Raji (cell line): ENCODE data around the gene BOC.

Source experiments
- POLR2A ChIP-seq: IDR thresholded peaks from 2 replicates; pipeline ENCODE4 v1.6.1; 2011; ENCODE audit warnings: low read depth, low read length, control low read depth; ENCODE audit not compliant: insufficient read depth

The BOC gene

DNA sequence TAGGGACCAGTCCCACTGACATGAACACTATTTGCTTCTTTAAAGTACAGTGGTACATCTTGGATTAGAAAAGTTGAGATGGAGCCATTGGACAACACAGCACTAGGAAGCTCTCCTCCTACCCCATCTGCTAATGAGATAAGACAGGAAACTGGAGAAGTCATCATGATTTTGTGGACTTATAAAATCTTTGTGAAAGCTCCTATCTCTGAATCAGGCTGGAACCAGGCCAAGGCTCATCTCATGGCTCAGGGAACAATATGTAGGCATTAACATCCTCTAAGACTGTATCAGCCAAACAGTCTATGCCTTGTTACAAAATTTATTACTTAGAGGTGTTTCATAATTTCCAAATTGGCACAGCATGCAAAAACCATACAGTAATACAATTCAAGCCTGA, 84.1 kb downstream of the BOC start:
- no peak for TF ChIP-seq POLR2A

DNA sequence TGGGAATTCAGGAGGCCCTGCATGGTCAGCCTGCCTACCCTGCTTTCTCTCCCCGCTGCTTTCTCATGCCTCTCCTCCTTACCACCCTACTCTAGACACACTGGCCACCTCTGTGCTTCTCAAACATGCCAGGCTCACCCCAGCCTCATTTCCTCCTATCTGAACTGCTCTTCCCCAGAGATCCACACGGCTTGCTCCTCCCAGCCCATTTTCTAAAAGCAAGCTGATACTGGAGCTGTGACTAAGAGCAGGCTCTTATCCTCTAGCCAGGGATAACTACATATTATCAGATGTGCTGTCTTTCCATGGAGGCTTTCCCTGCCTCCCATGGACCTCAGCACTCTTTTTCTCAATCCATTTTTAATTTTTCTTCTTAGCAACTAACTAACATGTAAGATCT, 85.9 kb downstream of the BOC start:
- no peak for TF ChIP-seq POLR2A

DNA sequence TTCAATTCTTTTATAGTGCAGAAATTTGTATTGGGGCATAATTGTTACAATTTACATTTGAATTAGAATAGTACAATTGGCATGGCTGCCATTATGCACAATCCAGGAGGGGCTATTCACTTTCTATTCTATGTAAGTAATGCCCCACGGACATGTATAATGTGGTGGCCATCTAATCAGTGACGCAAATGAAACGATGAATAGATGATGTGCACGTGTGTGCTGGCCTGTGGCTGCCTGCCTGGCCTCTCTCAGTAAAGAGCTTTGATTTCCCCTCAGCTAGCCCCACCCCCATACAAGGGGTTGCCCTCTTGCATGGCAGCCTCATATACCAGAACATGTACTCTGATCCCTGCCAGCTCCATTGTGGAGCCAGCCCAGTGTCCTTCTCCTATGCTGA, 86.5 kb downstream of the BOC start:
- TF ChIP-seq POLR2A: no peak

DNA sequence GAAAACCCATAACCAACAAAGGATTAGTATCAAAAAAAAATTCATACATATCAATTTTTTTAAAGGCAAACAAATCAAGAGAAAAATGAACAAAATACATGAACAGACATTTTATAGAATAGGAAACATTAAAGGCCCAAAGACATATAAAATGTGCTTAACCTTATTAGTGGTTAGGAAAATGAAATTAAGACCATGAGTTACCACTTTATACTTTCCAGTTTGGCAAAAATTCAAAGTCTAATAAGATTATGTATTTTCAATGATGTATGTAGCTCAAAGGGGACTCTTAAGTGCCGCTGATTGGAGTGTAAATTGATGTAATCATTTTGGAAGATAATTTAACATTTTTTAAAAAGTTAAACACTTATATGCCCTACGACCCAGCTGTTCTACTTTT, 89.2 kb downstream of the BOC start:
- TF ChIP-seq POLR2A: no peak

DNA sequence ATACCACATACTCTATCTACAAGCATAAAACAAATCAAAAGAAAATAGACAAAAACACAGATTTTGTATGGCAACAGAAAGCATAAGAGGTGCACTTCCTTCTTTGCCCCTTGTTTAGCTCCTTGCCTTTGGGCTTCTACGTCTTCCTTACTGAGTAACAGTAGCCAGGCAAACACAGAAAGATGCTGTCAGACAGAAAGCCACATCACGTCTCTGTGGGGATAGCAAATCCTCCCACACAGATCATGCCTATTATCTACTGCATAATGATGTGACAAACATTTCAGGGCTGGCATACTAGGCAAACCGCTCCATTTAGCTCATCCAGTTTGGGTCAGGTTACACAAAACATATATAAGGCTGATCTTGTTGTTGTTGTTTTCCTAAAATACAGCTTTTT, 92.7 kb downstream of the BOC start:
- no peak for TF ChIP-seq POLR2A

DNA sequence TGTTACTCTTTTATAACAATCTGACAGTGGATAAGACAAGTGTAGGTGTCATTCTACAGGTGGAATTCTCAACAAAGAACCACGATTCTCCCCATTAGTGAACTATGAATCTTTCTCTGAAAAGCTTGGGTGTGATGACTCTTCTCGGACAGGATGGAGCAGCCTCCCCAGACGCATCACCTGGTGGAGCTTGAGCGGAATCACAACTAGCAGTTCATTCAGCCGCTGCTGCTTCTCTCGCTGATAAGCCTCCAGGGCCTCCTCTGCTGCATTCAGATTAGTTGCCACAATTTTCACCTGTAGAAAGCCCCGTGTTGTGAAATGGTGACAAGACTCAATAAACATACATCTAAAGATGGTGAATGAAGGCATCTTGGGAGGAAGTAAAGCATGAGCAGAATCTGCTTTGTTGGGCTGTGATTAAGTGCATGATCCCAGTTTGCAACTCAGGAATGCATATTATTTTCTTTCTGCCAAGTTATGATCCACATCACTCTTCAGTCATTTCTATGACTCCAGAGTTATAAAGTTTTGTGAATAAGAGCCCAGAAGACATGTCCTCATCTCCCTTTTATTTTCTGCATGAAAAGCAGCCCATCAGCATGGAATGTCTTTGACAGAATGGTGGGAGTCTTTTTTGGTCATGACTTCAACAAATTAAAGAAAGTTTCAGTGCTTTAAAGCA, 93.6 kb downstream of the BOC start:
- no peak for TF ChIP-seq POLR2A

DNA sequence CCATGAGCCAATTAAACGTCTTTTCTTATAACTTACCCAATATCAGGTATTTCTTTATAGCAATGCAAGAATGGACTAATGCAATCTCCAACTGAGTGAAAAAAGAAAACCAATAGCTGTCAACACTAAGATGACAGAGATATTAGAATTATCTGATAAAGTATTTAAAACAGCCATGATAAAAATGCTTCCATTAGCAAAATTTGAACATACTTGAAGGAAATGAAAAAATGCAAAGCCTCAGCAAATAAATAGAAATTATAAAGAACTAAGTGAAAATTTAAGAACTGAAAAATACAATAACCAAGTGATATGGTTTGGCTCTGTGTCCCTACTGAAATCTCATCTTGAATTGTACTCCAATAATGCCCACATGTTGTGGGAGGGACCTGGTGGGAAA, 99.6 kb downstream of the BOC start:
- TF ChIP-seq POLR2A: no peak

DNA sequence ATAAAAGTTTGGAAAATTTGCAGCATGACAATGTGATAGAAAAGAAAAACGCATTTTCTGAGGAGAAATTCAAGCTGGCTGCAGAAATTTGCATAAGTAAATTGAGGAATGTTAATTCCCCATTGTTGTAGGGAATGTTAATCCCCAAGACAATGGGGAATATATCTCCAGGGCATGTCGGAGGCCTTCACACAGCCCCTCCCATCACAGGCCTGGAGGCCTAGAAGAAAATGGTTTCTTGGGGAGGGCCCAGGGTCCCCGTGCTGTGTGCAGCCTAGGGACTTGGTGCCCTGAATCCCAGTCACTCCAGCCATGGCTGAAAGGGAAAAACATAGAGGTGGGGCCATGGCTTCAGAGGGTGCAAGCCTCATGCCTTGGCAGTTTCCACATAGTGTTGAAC, 101.1 kb downstream of the BOC start:
- no peak for TF ChIP-seq POLR2A

DNA sequence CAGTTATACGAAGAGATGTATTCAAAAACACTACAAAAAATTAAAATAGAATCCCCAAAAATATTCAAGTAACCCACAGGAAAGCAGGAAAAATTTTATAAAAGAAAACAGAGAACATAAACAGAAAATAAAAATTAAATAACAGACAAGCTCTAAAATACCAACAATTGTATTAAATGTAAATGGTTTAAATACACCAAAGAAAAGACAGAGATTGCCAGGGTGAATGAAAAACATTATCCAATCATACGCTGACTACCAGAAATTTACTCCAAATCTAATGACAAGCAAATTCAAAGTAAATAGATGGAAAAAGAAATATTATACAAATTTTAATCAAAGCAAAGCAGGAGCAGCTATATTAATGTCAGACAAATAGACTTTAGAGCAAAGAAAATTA, 103.6 kb downstream of the BOC start:
- no peak for TF ChIP-seq POLR2A

DNA sequence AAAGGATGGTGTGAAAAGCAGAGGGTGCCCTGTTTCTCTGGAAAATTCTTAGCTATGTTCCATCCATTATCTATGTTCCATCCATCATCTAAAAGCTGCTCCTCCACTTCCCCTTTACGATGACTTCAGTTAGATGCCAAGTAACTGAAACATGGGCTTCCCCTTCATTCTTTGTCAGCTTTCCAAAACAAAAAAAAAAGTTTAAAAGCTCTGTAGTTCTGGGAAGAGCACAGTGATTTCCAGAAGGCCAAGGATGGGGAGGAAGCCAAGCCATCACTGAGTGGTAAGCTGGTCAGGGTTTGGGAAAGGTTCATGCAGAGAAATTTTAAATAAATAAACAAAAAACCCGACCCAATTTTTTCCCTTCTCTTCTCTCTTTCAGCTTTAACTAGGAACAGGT, 118.4 kb downstream of the BOC start:
- no peak for TF ChIP-seq POLR2A

DNA sequence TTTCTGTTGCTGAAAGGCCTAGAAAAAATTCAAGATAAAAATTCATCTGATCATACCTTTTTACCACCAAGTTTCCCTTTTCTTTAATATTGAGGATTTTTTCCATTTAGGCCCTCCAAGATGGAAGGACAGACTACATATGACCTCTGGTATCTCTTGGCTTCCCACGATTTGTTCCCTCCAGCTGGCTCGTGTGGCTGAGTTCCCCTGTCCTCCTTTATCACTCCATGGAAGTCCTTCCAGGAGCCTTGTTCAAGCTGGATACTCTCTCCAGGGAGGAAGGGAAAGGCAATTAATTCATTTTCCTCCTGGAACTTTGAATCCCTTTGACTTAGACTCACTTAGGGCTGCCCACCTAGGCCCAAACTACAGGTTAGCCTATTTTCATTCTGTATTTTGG, 119.4 kb downstream of the BOC start:
- TF ChIP-seq POLR2A: no peak

DNA sequence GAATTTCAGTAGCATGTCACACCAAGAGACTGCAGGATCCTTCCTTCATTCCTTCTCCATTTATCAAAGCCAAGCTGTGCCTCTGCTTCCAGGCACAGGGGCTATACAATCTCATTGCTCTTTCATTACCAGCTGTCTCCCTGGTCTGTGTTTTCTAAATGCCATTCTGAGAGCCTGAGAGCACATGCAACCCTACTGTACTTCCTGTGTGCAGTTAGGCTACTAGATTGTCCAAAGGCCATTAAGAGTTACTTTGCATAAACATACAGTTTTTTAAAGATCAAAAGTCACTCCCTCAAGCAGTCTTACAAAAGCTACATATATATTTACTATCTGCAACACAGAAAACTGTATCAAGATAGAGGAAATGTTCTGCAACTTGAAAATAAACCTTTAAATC, 119.8 kb downstream of the BOC start:
- no peak for TF ChIP-seq POLR2A
